SK-N-SH (cell line): Measurements from ENCODE around the gene FAM174B.

ENCODE experiments used
- JUND ChIP-seq: IDR thresholded peaks from 2 replicates; pipeline ENCODE4 v1.4.0; 2012
- MXI1 ChIP-seq: IDR thresholded peaks from 2 replicates; pipeline ENCODE4 v1.6.1; 2012; ENCODE audit warnings: mild to moderate bottlenecking, low read depth, low read length, improper control_type of control experiment
- NFIC ChIP-seq: IDR thresholded peaks from 2 replicates; pipeline ENCODE4 v1.4.0; 2012; ENCODE audit warnings: borderline replicate concordance
- POLR2AphosphoS5 ChIP-seq: IDR thresholded peaks from 2 replicates; pipeline ENCODE4 v1.6.1; 2012; ENCODE audit warnings: low read depth, low read length
- RAD21 ChIP-seq: IDR thresholded peaks from 2 replicates; pipeline ENCODE4 v1.6.1; 2012; ENCODE audit warnings: mild to moderate bottlenecking, low read length
- TAF1 ChIP-seq: IDR thresholded peaks from 2 replicates; pipeline ENCODE4 v1.6.1; 2012; ENCODE audit warnings: low read depth, mild to moderate bottlenecking, low read length, moderate library complexity, borderline replicate concordance
- TF ChIP-seq, protein P1 (sequence below): fragments of 150-350 bp; IDR thresholded peaks from 2 replicates; pipeline ENCODE4 v1.6.1; 2017; ENCODE audit warnings: antibody characterized with exemption, low read length, low read depth, borderline replicate concordance
- TF ChIP-seq, protein P2 (sequence below): fragments of 200-600 bp; sonication (generic); IDR thresholded peaks from 2 replicates; pipeline ENCODE4 v1.6.1; 2017; ENCODE audit warnings: antibody characterized with exemption, mild to moderate bottlenecking, moderate library complexity

DNA sequence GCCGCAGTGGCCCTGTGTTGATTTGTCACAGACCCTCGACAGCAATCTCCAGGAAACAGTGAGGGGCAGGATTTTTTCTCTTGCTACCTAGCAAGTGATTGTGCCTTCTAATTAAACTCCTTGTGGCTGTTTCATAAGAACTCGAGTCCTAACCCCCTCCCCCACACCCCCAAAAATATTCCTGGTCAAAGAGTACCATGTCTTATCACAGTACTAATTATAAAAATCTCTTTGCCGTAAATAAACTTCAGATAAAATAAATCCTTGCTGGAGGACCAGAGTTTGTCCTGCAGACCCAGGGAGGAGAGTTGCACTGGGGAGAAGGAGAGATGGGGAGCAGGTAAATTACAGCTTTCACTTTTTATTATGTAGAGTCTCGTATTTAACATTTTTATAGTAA is 64.3 kb downstream of the FAM174B start:
- no peak for TF ChIP-seq JUND
- TF ChIP-seq TAF1 = no peak
- TF ChIP-seq, protein P1, sequence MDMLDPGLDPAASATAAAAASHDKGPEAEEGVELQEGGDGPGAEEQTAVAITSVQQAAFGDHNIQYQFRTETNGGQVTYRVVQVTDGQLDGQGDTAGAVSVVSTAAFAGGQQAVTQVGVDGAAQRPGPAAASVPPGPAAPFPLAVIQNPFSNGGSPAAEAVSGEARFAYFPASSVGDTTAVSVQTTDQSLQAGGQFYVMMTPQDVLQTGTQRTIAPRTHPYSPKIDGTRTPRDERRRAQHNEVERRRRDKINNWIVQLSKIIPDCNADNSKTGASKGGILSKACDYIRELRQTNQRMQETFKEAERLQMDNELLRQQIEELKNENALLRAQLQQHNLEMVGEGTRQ = no peak
- no peak for TF ChIP-seq NFIC
- no peak for TF ChIP-seq RAD21
- TF ChIP-seq, protein P2, sequence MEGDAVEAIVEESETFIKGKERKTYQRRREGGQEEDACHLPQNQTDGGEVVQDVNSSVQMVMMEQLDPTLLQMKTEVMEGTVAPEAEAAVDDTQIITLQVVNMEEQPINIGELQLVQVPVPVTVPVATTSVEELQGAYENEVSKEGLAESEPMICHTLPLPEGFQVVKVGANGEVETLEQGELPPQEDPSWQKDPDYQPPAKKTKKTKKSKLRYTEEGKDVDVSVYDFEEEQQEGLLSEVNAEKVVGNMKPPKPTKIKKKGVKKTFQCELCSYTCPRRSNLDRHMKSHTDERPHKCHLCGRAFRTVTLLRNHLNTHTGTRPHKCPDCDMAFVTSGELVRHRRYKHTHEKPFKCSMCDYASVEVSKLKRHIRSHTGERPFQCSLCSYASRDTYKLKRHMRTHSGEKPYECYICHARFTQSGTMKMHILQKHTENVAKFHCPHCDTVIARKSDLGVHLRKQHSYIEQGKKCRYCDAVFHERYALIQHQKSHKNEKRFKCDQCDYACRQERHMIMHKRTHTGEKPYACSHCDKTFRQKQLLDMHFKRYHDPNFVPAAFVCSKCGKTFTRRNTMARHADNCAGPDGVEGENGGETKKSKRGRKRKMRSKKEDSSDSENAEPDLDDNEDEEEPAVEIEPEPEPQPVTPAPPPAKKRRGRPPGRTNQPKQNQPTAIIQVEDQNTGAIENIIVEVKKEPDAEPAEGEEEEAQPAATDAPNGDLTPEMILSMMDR = no peak
- TF ChIP-seq POLR2AphosphoS5 = no peak
- TF ChIP-seq MXI1 = no peak
